Measurements from ENCODE around the gene KIF26B.
"Not testable (repeated sequence)": the region's sequence is repeated elsewhere in the genome, so short reads cannot be mapped to it uniquely, and the experiment has no call there.

The KIF26B gene

GRCh38 chr1:245325922-245326795 is 171.4 kb downstream of the KIF26B start:
- no peak for DNase-seq (ENCODE audit: low read depth)

DNA sequence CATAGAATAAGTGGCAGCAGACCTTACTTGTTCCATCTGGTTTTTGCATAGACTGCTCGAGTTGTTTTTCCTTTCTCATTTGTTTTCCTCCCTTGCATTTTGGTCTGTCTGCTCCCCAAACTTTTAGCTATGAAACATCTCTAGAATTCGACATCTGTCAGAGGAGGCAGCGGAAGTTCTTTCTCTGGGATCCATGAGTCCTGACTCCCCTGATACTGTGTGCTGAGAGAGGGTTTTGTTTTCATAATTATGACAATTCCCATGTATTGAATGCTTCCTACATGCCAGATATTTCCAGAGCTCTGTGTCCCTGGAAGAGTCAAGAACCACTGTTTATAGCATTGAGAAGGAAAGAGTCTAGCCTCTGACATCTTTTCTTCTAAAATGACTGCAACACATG is 172.6 kb downstream of the KIF26B start:
- DNase-seq (ENCODE audit: low read depth), result no peak

DNA sequence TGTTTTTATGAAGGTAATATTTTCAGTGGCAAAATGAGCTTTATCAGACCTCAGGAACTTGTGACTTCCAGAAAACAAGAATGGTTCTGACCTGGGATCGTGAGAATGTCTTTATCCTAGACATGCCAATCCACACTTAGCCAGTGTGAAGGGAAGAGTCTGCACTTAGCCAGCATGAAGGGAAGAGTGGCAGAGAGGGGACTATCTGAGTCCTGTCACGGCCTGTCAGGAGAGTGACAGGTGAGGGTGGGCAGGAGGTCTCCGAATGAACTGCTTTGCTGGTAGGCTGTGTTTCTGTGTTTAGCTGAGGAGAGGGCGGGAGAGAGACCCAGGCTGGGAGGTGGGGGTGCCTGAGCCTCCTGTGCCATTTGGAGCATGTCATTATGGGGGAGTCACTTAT is 173.1 kb downstream of the KIF26B start:
- DNase-seq (ENCODE audit: low read depth), result no peak

DNA sequence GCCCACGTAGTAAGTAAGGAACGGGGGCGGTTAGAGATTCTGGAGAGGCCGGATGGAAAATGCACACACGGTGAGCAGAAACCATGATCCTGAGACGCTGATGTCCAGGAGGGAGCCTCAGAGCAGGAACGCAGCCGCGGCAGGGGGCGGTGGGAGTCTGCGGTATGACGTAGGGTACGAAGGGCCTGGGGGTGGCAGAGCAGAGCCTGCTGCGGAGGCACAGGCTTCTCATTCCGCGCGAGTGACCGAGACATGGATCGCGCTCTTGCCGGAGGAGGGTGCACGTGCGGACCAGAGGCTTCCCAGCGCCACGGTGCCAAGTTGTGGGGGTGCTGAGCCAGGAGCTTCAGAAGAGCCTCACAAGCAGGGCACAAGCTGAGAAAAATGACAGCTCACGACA is 176.2 kb downstream of the KIF26B start:
- DNase-seq (ENCODE audit: low read depth), result no peak

GRCh38 chr1:245332085-245332484 is 177.3 kb downstream of the KIF26B start:
- no peak for DNase-seq (ENCODE audit: low read depth)

DNA sequence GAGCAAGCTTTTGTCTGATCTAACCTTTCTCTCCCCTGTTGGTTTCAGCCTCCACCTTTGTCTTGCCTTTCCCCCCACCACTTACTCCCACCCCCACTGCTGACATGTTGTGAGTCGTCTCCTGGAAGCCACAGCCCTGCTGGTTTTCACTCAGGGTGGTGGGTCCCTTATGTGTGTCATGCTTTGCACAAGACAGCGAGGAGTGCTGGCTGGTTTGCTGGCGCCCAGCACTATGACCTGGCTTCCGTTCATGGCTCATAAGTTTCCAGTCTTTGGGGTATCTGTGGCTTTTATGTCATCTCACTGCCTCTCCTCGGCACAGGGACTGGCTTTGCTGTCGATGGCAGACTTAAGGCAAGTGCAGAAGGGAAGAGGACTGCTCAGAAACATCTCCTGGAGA is 177.7 kb downstream of the KIF26B start:
- DNase-seq (ENCODE audit: low read depth), result no peak

DNA sequence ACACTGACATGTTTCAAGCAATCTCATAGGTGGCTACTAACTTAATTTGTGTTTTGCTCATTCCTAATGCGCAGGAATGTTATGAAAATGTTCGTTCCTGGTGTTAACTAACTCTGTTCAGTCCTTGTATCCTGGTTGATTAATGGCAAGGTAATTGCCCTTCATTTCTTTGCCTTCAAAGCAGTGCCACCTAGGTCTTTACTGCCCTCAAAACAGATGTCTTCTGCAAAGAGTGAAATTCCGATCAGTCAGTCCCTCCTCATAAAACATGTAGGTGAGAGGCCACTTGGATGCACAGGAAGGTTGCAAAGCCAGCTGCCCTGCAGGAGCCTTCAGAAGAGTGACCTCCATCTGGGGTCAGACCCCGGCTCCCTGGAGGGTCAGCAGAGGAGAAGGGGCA is 179.4 kb downstream of the KIF26B start:
- DNase-seq (ENCODE audit: low read depth), result no peak

DNA sequence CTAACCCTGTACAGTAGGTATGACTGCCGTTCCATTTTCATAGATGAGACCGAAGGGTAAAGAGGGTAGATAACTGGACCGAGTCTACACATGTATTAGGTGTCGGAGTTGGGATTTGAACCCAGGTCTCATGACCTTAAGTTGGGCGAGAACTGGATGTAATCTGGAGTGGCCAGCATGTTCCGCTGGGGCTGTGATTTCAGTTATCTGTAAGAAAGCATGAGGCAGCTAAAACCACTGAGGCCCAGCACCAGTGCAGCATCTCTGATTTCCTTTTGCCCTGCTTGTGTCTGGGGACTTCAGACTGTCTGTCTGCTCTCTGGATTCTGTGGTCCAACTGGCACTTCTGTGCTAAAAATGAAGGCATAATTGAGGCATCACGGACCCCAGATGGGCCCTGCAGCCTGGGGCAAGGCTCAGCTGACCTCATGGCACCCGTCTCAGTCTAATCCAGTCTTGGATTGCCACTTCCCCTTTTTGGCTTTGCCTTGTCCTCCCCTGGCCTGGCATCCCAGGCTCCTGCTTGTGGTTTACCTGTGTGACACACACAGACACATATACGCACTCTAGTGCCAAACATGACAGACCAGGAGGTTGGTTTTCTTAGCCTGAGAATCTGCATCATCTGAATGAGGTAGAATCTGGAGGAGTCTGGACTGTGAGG is 180.2 kb downstream of the KIF26B start:
- no peak for DNase-seq (ENCODE audit: low read depth)

- DNase-seq (ENCODE audit: low read depth), result not testable (repeated sequence)
These were observed 180.9 kb downstream of the KIF26B start for GRCh38 chr1:245335684-245336083.

DNA sequence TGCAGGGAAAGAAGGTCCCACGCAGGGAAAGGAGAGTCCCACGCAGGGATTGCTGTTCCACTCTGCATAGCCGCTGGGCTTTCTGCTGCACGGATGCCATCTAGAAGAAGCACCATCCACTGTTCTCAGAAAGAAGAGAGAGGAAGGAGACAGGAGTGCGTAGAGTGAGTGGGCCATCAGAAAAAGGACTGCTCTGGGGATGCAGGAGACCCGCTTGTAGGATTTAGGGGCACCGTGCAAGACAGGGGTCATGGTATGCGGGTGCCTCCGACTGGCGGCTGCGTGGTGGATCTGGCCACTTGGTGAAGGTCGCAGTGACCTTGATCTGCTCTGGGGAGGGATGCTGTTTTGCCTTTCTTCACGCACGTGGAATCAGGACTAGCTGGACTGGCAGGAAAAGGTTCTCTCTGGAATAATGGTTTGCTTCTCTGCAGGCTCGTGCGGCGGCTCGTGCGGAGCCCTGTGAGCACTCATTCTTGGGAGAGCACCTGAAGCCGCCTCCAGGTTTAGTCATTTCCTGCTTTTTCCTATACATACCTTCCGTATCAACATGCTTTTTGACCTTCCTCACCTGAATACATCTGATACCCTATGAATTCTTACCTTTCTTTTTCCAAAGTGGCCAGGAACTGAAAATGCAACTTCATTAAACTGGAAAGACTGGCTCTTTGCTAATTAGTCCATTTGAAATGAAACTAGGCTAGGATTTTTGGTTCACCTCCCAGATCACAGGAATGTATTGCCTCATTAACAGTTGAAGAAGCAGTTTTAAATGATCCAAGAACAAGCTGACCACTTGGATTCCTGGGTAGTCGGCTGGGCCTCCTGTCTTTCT is 181.6 kb downstream of the KIF26B start:
- no peak for DNase-seq (ENCODE audit: low read depth)

GRCh38 chr1:245336984-245337355 is 182.2 kb downstream of the KIF26B start:
- DNase-seq (ENCODE audit: low read depth), result not testable (repeated sequence)

- no peak for DNase-seq (ENCODE audit: low read depth)
These were observed 183.2 kb downstream of the KIF26B start for GRCh38 chr1:245337829-245338484.

GRCh38 chr1:245338485-245338877 is 183.7 kb downstream of the KIF26B start:
- DNase-seq (ENCODE audit: low read depth), result no peak

GRCh38 chr1:245341743-245342142 is 187.0 kb downstream of the KIF26B start:
- DNase-seq (ENCODE audit: low read depth), result no peak

DNA sequence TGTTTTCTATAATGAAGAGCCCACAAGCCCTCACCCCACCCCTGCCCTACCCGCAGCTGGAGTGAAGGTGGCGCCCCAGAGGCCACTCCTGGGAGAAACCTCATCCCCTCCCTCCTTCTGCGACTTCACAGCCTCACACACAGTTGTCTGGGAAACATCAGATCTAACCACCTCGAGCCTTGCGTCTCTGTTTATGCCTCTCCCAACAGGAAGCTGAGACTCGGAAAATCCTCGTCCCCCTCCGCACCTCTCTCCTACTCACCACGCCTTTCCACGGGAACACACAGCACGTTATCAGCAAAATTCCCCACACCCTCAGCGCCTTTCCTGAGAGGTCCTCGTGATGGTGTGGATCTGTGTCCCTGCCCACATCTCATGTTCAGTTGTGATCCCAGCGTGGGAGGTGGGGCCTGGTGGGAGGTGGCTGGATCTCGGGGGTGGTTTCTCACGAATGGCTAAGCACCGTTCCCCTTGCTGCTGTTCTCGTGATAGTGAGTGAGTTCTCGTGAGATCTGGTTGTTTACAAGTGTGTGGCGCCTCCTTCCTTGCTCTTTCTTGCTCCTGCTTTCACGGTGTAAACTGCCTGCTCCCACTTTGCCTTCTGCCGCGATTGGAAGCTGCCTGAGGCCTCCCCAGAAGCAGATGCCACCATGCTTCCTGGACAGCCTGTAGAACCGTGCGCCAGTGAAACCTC is 190.6 kb downstream of the KIF26B start:
- no peak for DNase-seq (ENCODE audit: low read depth)

- DNase-seq (ENCODE audit: low read depth), result no peak
These were observed 193.8 kb downstream of the KIF26B start for GRCh38 chr1:245348626-245349025.

DNA sequence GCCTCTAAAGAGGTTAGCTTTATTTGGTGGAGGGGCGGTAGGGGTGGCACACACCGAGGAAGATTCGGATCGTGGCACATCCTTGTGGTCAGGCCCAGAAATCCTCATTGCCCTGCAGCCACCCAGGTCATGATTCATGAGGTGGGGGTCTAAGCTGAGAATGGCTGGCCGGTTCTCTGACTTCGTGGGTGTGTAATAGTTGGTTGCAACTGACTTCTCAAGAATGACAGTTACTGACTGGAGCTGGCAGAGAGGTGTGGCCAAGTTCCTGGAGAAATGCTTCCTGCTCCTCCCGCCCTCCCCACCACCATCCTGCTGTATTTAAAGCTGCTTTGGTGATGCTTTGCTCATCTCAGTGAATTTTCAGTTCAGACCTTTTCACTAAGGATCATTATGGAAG is 198.6 kb downstream of the KIF26B start:
- no peak for DNase-seq (ENCODE audit: low read depth)

GRCh38 chr1:245353915-245354775 is 199.4 kb downstream of the KIF26B start:
- no peak for DNase-seq (ENCODE audit: low read depth)

DNA sequence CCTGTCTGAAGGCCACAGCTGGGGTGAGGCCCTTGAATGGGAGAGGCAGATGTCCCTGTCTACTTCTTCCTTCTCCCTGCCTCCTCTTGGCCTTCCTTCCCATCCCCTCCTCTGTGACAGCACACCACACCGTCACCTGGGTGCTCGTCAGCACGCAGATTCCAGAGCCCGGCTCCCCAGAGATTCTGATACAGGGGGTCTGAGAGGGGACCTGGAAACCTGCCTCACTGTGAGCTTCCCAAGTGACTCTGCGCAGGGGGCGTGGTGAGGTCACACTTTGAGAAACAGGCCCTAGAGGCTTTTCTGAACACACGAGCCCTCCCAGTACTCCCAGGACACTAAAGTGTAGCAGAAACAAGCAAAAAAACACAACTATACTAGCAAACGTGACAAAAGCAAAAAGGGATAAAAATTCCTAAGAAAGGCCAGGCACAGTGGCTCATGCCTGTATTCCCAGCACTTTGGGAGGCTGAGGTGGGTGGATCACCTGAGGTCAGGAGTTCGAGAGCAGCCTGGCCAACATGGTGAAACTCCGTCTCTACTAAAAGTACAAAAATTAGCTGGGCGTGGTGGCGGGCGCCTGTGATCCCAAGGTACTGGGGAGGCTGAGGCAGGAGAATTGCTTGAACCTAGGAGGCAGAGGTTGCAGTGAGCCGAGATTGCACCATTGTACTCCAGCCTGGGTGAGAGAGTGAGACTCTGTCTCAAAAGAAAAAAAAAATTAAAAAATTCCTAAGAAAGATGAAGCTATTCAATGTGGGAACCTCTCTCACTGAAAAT is 201.3 kb downstream of the KIF26B start:
- DNase-seq (ENCODE audit: low read depth), result not testable (repeated sequence)
